PC-3 (cell line): ENCODE results near the gene RASL11B. TPM values are rescaled to one million over a fixed set of nuclear protein-coding genes. Genes with fewer than 3 reads are reported as not detected.

ENCODE experiments used
- ATAC-seq: fragments of 200-7000 bp; cut with Tn5 transposase; 2 replicates; pipeline ENCODE4 v1.9.1; 2020; ENCODE audit warnings: mild to moderate bottlenecking, moderate library complexity
- BruUV-seq: library from RNA; stranded (reverse); fragments of 400-500 nt; replicated peaks from 2 replicates; lab custom pipeline; 2021; lab: Mats Ljungman, UMichigan
- CTCF ChIA-PET: fragments of 300-600 bp; sonication (Branson Sonifier 250); formaldehyde crosslinking; loops from one replicate; lab custom pipeline; 2022; ENCODE audit warnings: antibody characterized with exemption; lab: Charles Lee
- POLR2A ChIA-PET: fragments of 300-600 bp; sonication (Branson Sonifier 250); formaldehyde crosslinking; loops from one replicate; lab custom pipeline; 2022; ENCODE audit warnings: antibody characterized with exemption; ENCODE audit not compliant: unreplicated experiment; lab: Charles Lee
- DNase-seq: peaks from one replicate; pipeline ENCODE4 v3.0.0-alpha.2; 2015
- H2AFZ ChIP-seq: fragments of 300-600 bp; sonication (generic); 2 replicates; pipeline ENCODE4 v1.6.0; 2016; ENCODE audit warnings: antibody characterized with exemption, low read length
- H3F3A ChIP-seq: fragments of 300-600 bp; sonication (generic); one replicate; pipeline ENCODE4 v1.6.0; 2017; ENCODE audit warnings: antibody characterized with exemption, low read length, control low read depth, mild to moderate bottlenecking; ENCODE audit not compliant: unreplicated experiment
- H3K27ac ChIP-seq: fragments of 300-600 bp; sonication (generic); 2 replicates; pipeline ENCODE4 v1.5.1; 2016; ENCODE audit warnings: mild to moderate bottlenecking, low read length
- H3K27me3 ChIP-seq: fragments of 300-600 bp; sonication (generic); 2 replicates; pipeline ENCODE4 v1.6.1; 2016; ENCODE audit warnings: low read length, mixed read lengths
- H3K36me3 ChIP-seq: fragments of 300-600 bp; sonication (generic); 2 replicates; pipeline ENCODE4 v1.6.1; 2016; ENCODE audit warnings: low read depth, mixed run types, low read length, mixed read lengths
- H3K4me1 ChIP-seq: fragments of 300-600 bp; sonication (generic); 2 replicates; pipeline ENCODE4 v1.5.1; 2016; ENCODE audit warnings: low read length; ENCODE audit not compliant: insufficient read depth
- H3K4me2 ChIP-seq: fragments of 300-600 bp; sonication (generic); 2 replicates; pipeline ENCODE4 v1.6.0; 2016; ENCODE audit warnings: low read length
- H3K4me3 ChIP-seq: fragments of 300-600 bp; sonication (generic); 2 replicates; pipeline ENCODE4 v1.5.1; 2016; ENCODE audit warnings: mild to moderate bottlenecking, low read length, mixed read lengths
- H3K79me2 ChIP-seq: fragments of 300-600 bp; sonication (generic); 2 replicates; pipeline ENCODE4 v1.6.1; 2017; ENCODE audit warnings: low read length, mixed read lengths
- H3K9ac ChIP-seq: fragments of 300-600 bp; sonication (generic); 2 replicates; pipeline ENCODE4 v1.6.0; 2016; ENCODE audit warnings: mild to moderate bottlenecking, low read length
- H3K9me2 ChIP-seq: fragments of 300-600 bp; sonication (generic); replicated peaks from 2 replicates; pipeline ENCODE4 v1.6.1; 2016; ENCODE audit warnings: mixed run types, low read length, mixed read lengths
- H3K9me3 ChIP-seq: fragments of 300-600 bp; sonication (generic); 2 replicates; pipeline ENCODE4 v1.6.1; 2016; ENCODE audit warnings: low read length, mixed read lengths
- H4K20me1 ChIP-seq: fragments of 300-600 bp; sonication (generic); 2 replicates; pipeline ENCODE4 v1.6.1; 2016; ENCODE audit warnings: low read length, mixed read lengths
- EZH2 ChIP-seq: fragments of 300-600 bp; sonication (generic); IDR thresholded peaks from one replicate; pipeline ENCODE4 v1.6.1; 2017; ENCODE audit warnings: antibody characterized with exemption, mild to moderate bottlenecking, low read length; ENCODE audit not compliant: unreplicated experiment
- EZH2phosphoT487 ChIP-seq: fragments of 300-600 bp; sonication (generic); IDR thresholded peaks from 2 replicates; pipeline ENCODE4 v1.6.1; 2018; ENCODE audit warnings: mild to moderate bottlenecking, antibody characterized with exemption, low read length, borderline replicate concordance
- intact Hi-C: fragments of 100-400 bp; cut with micrococcal nuclease; formaldehyde crosslinking; loops from 2 replicates; pipeline ENCODE4 v1.9.0; 2023
- total RNA-seq: library from RNA; depleted of rRNA; stranded (reverse); fragments of >200 nt; gene quantifications from 2 replicates; pipeline ENCODE4 v1.2.3, GENCODE V29; 2014
- TF ChIP-seq, protein P1 (sequence below): fragments of 300-600 bp; sonication (generic); conservative IDR thresholded peaks from 2 replicates; pipeline ENCODE4 v1.5.1; 2017; ENCODE audit warnings: antibody characterized with exemption, low read depth, mild to moderate bottlenecking, low read length

RASL11B gene
- total RNA-seq, 1 experiment from 2014 or later: 0.07 TPM

DNA sequence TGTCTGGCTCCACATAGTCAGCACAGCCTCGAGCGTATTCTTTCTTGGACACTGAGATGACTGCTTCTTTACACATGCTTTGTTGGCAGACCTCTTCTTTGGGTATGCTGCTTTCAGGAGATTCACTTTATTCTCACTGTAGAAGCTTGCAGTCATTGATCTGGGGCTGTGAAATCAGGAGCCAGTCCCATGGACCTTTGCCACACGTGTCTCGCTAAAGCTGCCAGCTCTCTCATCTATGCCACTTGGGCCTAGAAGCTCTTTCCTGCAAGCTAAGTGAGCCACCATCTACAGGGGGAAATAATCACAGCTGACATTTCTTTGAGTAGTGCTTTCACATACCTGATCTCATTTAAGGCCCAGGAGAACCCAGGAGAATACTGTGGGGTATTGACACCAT lies 5.0 kb downstream of the RASL11B start:
- Histone ChIP-seq H3K4me3 (no peak overlapping the region), H3K4me1 (peaks cover 5% of the 10 kb centered on the region), H3K79me2 (no peaks in the 10 kb centered on the region), H3F3A (no peaks in the 10 kb centered on the region), H3K27me3 (no peaks in the 10 kb centered on the region), H3K9me2 (no peaks in the 10 kb centered on the region), H3K27ac (no peak overlapping the region), H3K4me2 (no peak overlapping the region), H4K20me1 (no peaks in the 10 kb centered on the region), H2AFZ (no peak overlapping the region), H3K9me3 (no peaks in the 10 kb centered on the region), H3K36me3 (no peaks in the 10 kb centered on the region), H3K9ac (no peak overlapping the region)
- no peak for DNase-seq
- intact Hi-C loops: no loop called here
- CTCF ChIA-PET: no interaction called here
- ATAC-seq: no peak
- POLR2A ChIA-PET: no interaction called here
- BruUV-seq: no TSS peak
- TF ChIP-seq, protein P1, sequence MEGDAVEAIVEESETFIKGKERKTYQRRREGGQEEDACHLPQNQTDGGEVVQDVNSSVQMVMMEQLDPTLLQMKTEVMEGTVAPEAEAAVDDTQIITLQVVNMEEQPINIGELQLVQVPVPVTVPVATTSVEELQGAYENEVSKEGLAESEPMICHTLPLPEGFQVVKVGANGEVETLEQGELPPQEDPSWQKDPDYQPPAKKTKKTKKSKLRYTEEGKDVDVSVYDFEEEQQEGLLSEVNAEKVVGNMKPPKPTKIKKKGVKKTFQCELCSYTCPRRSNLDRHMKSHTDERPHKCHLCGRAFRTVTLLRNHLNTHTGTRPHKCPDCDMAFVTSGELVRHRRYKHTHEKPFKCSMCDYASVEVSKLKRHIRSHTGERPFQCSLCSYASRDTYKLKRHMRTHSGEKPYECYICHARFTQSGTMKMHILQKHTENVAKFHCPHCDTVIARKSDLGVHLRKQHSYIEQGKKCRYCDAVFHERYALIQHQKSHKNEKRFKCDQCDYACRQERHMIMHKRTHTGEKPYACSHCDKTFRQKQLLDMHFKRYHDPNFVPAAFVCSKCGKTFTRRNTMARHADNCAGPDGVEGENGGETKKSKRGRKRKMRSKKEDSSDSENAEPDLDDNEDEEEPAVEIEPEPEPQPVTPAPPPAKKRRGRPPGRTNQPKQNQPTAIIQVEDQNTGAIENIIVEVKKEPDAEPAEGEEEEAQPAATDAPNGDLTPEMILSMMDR: no peak
- TF ChIP-seq EZH2phosphoT487: no peak
- TF ChIP-seq EZH2: no peak

DNA sequence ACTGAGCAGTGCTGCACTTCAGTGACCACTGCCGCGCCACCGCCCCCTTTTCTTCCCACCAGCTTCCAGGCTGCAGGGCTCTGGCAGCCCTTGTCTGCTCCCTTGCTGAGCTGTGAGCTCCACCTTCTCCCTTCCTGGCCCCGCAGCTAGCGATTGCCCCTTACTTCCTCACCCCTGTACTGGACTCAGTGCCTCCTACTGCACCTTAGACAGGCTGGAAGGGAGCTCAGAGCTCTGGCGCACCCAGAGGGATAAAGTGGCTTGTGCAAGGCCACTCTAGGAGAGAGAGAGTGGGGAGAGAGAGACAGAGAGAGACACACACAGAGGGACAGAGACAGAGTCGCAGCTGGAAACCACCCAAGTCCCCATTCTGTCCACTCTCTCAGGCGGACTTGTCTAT lies 6.0 kb downstream of the RASL11B start:
- no peak for TF ChIP-seq EZH2phosphoT487
- TF ChIP-seq, protein P1: no peak
- no peak for TF ChIP-seq EZH2
- Histone ChIP-seq H3K9me3 (no peaks in the 10 kb centered on the region), H3K36me3 (no peaks in the 10 kb centered on the region)

GRCh38 chr4:52869196-52869595 lies 7.1 kb downstream of the RASL11B start:
- CTCF ChIA-PET: no interaction called here
- BruUV-seq: no TSS peak
- H4K20me1 ChIP-seq: no peaks in the 10 kb centered on the region

More for the DNA sequence above, 6.0 kb downstream of the RASL11B start:
- H3K4me3 ChIP-seq: no peak overlapping the region
- no peaks in the 10 kb centered on the region for H3K79me2 ChIP-seq
- ATAC-seq: 0 out of 2 replicates have a peak, but pooled peaks have one; percentile 27
- H3K4me1 ChIP-seq: no peaks in the 10 kb centered on the region
- no peak overlapping the region for H2AFZ ChIP-seq
- no peaks in the 10 kb centered on the region for H3F3A ChIP-seq
- no peak overlapping the region for H3K9ac ChIP-seq
- ChIA-PET CTCF (no interaction called here), POLR2A (no interaction called here)
- no TSS peak for BruUV-seq
- H3K9me2 ChIP-seq: no peaks in the 10 kb centered on the region
- H3K4me2 ChIP-seq: no peak overlapping the region
- intact Hi-C loops: no loop called here
- H4K20me1 ChIP-seq: no peaks in the 10 kb centered on the region
- no peak for DNase-seq
- H3K27me3 ChIP-seq: no peaks in the 10 kb centered on the region
- no peak overlapping the region for H3K27ac ChIP-seq

More at GRCh38 chr4:52869196-52869595, 7.1 kb downstream of the RASL11B start:
- no peak overlapping the region for H2AFZ ChIP-seq
- intact Hi-C loops: no loop called here
- no peaks in the 10 kb centered on the region for H3K79me2 ChIP-seq
- H3K9me2 ChIP-seq: no peaks in the 10 kb centered on the region
- POLR2A ChIA-PET: interaction anchor here (0.5 kb wide), 1 partner anchor 599 kb away, joined by 4 read pairs; no protein-coding TSS in a partner anchor
- H3K27ac ChIP-seq: no peak overlapping the region
- H3K9ac ChIP-seq: no peak overlapping the region
- H3K4me2 ChIP-seq: no peak overlapping the region
- DNase-seq: no peak
- TF ChIP-seq EZH2phosphoT487 (no peak), EZH2 (no peak)
- TF ChIP-seq, protein P1: no peak
- H3K4me1 ChIP-seq: no peaks in the 10 kb centered on the region
- no peak for ATAC-seq
- H3K4me3 ChIP-seq: no peak overlapping the region
- no peaks in the 10 kb centered on the region for H3K9me3 ChIP-seq
- no peaks in the 10 kb centered on the region for H3F3A ChIP-seq
- H3K36me3 ChIP-seq: no peaks in the 10 kb centered on the region
- no peaks in the 10 kb centered on the region for H3K27me3 ChIP-seq
